SW480 (cell line): ENCODE results near the gene DENND5B.
A peak's percentile ranks its signal among the peaks of the same experiment; 100 is the strongest.
"Not testable (repeated sequence)": the region's sequence is repeated elsewhere in the genome, so short reads cannot be mapped to it uniquely, and the experiment has no call there.

Experiments
- DNase-seq: peaks from one replicate; pipeline ENCODE4 v3.0.0-alpha.2; 2016; ENCODE audit warnings: low spot score

DENND5B gene

DNA sequence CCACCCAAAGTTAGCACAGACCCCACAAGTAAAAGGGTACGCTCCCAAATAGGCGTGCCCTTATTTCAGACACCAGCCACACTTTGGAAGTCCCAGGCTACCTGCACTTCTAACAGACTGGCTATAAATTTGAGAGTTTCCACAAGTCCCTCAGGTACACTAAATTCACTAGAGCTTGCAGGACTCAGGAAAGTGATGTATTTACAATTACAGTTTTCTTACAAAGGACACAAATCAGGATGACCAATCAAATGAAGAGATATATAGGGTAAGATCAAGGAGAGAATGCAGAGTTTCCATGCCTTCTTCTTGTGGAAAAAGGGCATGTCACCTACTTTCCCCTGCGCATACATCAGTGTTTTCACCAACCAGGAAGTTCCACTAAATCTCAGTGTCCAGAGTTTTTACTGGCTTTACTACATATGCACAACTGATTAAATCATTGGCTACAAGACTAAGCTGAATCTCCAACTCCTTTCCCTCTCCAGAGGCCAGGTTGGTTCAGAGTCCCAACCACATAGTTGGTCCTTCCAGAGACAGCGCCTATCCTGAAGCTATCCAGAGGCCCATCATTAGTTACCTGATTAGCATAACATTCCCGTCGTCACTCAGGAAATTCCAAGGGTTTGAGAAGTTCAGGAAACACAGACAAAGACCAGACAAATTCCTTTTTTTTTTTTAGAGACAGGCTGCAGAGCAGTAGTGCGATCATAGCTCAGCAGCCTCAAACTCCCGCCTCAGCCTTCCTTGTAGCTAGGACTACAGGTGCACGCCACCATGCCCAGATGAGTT, 84.2 kb downstream of the DENND5B start:
- no peak for DNase-seq

GRCh38 chr12:31504625-31505222, 86.2 kb downstream of the DENND5B start:
- DNase-seq, result no peak

DNA sequence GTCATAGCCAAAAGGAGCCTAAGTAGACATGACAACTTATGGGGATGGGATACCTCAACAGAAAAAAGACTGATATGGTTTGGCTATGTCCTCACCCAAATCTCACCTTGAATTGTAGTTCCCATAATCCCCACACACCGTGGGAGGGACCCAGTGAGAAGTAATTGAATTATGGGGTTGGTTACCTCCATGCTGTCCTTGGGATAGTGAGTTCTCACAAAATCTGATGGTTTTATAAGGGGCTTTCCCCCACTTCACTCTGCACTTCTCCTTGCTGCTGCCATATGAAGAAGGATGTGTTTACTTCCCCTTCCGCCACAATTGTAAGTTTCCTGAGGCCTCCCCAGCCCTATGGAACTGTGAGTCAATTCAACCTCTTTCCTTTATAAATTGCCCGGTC, 89.9 kb downstream of the DENND5B start:
- DNase-seq, result not testable (repeated sequence)

DNA sequence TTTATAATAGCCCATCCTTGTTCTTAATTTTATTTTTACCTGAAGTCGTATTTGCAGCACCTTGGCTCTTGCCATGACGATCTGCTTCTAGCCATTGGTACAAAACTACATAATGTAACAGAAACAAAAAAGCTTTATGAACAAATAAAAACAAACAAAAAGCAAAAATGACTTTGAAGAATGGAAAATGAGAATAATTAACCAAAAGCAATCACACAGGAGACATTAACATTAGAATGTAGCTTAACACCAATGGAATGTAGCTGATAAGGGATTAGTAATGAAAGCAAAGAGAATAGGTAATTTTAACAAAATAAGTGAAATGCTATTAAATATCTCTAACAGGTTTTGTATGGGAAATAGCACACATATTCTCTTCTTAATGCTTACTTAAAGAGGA, 91.4 kb downstream of the DENND5B start:
- DNase-seq, result no peak

GRCh38 chr12:31498424-31498823, 92.5 kb downstream of the DENND5B start:
- no peak for DNase-seq

GRCh38 chr12:31496257-31496656, 94.7 kb downstream of the DENND5B start:
- DNase-seq, result no peak

- DNase-seq, result no peak
Observed at GRCh38 chr12:31494455-31494854, 96.5 kb downstream of the DENND5B start.

DNA sequence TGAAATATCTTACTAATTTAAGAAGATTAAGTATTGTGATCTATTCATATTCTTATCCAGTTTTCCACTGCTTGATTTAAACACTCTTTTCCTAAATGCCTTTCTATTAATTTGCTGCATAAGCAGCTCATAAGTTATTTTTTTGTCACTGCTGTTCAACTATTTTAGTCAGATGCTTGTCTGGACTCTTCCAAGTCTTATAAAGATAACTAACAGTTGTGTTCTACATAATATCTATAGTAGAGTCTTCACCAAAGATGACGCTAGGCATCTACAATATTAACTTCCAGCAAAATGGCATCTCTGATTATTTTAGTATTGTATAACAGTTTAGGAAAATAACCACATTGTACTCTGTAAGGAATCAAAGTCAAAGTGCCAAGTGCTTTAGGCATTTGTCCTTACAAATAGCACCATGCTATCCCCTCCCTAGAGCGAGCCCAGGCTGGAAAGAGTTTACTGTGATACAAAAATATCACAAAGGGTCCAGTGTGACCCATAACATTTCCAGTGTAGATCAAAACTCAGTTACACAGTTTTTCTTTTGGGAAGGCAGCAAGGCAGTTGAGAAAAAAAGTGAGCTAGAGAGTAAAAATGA, 98.2 kb downstream of the DENND5B start:
- DNase-seq, result no peak

- DNase-seq, result peak; percentile 96
Observed at GRCh38 chr12:31491841-31492598, 98.9 kb downstream of the DENND5B start.

GRCh38 chr12:31491241-31491794, 99.6 kb downstream of the DENND5B start:
- no peak for DNase-seq

DNA sequence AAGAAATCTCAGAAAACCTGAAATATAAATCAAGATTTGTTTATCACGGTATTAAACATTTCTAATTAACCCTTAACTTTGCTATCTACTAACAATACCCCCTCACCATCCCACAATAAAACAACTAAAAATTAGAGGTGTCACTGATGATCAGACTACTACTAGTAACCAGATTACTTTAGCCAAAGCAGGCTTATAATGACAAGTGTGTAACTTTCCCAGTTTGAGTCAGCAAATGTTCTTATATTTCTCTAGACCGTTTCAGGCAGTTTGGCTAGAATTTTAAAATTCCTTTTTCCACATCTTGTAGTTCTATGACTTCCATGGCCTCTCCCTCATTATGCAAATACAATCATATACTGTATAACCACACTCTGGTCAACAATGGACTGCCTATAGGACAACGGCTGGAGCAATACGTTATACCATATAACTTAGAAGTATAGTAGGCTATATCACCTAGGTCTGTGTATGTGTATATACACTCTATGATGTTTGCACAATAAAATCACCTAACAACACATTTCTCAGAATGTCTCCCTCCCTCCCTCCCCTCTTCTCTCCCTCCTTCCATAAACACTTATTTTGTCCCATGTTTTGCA, 102.1 kb downstream of the DENND5B start:
- DNase-seq, result no peak

DNA sequence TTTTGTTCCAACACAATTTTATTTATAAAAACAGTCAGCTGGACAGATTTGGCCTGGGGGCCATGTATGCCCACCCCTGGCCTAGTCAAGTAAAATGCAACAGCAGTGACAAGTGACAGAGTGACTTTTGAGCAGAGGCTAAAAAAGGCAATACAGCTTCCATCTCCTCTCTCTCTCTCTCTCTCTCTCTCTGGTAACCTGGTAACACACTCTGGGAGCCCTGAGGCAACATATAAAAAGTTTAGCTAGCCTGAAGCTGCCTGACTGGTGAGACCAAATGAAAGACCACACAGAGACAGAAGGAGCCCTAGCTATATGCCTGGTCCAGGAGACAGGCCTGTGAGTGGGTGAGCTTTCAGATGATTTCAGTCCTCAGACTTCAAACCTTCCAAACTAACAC, 105.4 kb downstream of the DENND5B start:
- no peak for DNase-seq

GRCh38 chr12:31482816-31483215, 108.1 kb downstream of the DENND5B start:
- DNase-seq, result no peak

GRCh38 chr12:31481415-31481814, 109.5 kb downstream of the DENND5B start:
- no peak for DNase-seq

DNA sequence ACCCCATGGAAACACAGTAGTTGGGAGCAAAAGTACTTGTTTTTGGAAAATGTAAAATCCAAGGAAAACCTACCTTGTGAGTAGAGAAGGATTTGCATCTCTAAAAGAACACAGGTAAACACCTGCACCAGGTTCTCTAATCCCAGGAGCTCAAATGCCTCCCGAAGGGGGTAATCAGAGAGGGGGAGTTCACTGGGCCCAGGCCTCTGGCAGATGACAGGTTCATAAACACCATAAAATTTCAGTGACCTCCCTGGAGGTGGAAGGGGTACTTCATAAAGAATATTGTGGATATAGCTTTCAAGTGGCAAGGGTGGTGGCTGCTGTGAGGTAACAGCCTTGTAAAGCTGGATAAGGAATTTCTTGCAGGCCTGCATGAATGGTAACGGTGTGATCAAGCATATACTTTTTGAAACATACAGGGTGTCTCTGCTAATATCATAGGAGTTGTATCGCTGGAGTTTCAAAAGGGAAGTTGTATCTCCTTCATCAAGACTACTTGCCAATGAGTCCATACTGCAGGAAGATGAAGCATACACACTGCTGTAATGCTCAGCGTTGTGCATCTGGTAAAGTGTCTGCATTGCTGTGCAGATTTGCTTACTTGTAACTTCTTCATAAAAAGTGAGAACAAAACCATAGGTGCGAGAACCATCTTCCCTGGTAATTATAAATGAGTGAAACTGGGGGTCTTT, 111.3 kb downstream of the DENND5B start:
- DNase-seq, result no peak

- no peak for DNase-seq
Observed at GRCh38 chr12:31478898-31479297, 112.0 kb downstream of the DENND5B start.

- DNase-seq, result no peak
Observed at GRCh38 chr12:31478425-31478824, 112.5 kb downstream of the DENND5B start.

DNA sequence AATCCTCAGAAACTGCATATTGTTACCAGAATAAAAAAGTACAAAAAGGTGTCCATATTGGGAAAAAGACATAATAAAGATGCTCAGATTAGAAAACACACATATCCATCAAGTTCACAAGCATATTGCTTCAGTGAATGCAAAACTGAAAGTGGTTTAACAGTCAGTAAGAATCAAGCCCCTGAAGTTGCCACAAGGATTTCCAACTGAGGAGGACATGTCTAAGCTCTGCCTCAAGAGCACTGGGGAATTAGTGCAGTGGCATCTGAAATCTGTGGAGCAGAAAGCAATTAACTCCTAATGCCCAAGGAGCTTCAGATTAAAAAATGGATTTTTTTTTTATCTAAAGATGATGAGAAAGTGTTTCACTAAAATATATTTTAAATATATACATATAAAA, 113.2 kb downstream of the DENND5B start:
- no peak for DNase-seq

GRCh38 chr12:31476437-31476836, 114.5 kb downstream of the DENND5B start:
- no peak for DNase-seq

- DNase-seq, result peak; percentile 30
Observed at GRCh38 chr12:31475610-31476009, 115.3 kb downstream of the DENND5B start.

- no peak for DNase-seq
Observed at GRCh38 chr12:31474751-31475150, 116.2 kb downstream of the DENND5B start.
